ENCODE results near the gene CELSR1.
"Not testable (repeated sequence)": the region's sequence is repeated elsewhere in the genome, so short reads cannot be mapped to it uniquely, and the experiment has no call there.

The CELSR1 gene

GRCh38 chr22:46502440-46503175, 34.8 kb downstream of the CELSR1 start:
- Mint-ChIP-seq H3K9me3 (no peaks in the 10 kb centered on the region), H3K27ac (no peak overlapping the region), H3K4me1 (ENCODE audit: low read depth) (peaks cover 5% of the 10 kb centered on the region), H3K4me3 (no peak overlapping the region), H3K27me3 (peaks cover 28% of the 10 kb centered on the region), H3K36me3 (ENCODE audit: low read depth) (no peaks in the 10 kb centered on the region)

GRCh38 chr22:46501701-46502100, 35.7 kb downstream of the CELSR1 start:
- Mint-ChIP-seq H3K27me3 (peaks cover 28% of the 10 kb centered on the region), H3K9me3 (no peaks in the 10 kb centered on the region), H3K27ac (no peak overlapping the region), H3K36me3 (ENCODE audit: low read depth) (no peaks in the 10 kb centered on the region), H3K4me3 (no peak overlapping the region), H3K4me1 (ENCODE audit: low read depth) (peaks cover 5% of the 10 kb centered on the region)

GRCh38 chr22:46501265-46501664, 36.2 kb downstream of the CELSR1 start:
- not testable (repeated sequence) for H3K9me3 Mint-ChIP-seq
- peaks cover 28% of the 10 kb centered on the region for H3K27me3 Mint-ChIP-seq

DNA sequence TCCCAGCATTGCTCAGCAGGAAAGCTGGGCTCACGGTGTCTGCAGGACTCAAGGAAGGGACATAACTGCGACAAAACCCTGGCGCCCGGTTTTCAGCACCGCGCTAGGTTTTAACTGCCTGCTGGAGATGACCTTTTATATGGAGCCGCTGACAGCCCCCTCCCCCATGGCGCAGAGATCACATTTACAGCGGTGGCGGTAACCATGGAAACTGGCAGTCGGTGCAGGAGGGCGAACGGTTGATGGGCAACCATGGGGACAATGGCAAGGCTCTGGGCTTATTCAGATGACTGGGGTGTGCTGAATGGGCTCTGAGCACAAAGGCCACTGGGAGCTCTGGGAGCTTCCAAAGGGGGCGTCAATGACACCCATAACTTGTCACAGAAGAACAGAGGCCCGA, 37.2 kb downstream of the CELSR1 start:
- Mint-ChIP-seq H3K9me3 (no peaks in the 10 kb centered on the region), H3K36me3 (ENCODE audit: low read depth) (no peaks in the 10 kb centered on the region), H3K4me3 (no peak overlapping the region), H3K4me1 (ENCODE audit: low read depth) (peaks cover 5% of the 10 kb centered on the region), H3K27me3 (peaks cover 28% of the 10 kb centered on the region), H3K27ac (no peak overlapping the region)

More at GRCh38 chr22:46501265-46501664, 36.2 kb downstream of the CELSR1 start:
- H3K4me3 Mint-ChIP-seq; H3K36me3 Mint-ChIP-seq (ENCODE audit: low read depth); H3K4me1 Mint-ChIP-seq (ENCODE audit: low read depth); H3K27ac Mint-ChIP-seq: not testable (repeated sequence)

GRCh38 chr22:46499805-46500189, 37.6 kb downstream of the CELSR1 start:
- H3K4me3 Mint-ChIP-seq, result no peak overlapping the region
- peaks cover 28% of the 10 kb centered on the region for H3K27me3 Mint-ChIP-seq
- no peak overlapping the region for H3K27ac Mint-ChIP-seq
- H3K4me1 Mint-ChIP-seq (ENCODE audit: low read depth), result peaks cover 5% of the 10 kb centered on the region
- no peaks in the 10 kb centered on the region for H3K36me3 Mint-ChIP-seq (ENCODE audit: low read depth)
- no peaks in the 10 kb centered on the region for H3K9me3 Mint-ChIP-seq

GRCh38 chr22:46491946-46492345, 45.5 kb downstream of the CELSR1 start:
- H3K27me3 Mint-ChIP-seq, result no peaks in the 10 kb centered on the region
- no peaks in the 10 kb centered on the region for H3K36me3 Mint-ChIP-seq (ENCODE audit: low read depth)
- no peak overlapping the region for H3K27ac Mint-ChIP-seq
- H3K4me3 Mint-ChIP-seq, result no peak overlapping the region
- H3K9me3 Mint-ChIP-seq, result no peaks in the 10 kb centered on the region
- no peaks in the 10 kb centered on the region for H3K4me1 Mint-ChIP-seq (ENCODE audit: low read depth)

DNA sequence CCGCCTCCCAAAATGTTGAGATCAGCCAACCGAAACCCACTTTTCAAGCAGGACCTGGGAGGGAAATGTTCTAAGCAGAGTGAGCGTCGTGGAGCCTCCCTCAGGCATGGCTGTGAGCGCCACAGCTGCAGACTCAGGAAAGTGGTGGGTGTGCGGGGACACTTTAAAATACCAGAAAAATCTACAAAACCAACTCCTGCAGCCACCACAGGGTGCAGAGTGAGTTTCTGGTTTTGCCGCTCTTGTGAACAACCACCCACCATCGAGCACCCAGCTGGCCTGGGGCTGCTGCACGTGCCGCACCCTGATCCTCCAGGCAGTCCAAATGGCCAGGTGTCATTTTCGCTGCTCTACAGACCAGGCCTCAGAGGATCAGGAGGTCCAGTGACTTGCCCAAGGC, 46.9 kb downstream of the CELSR1 start:
- Mint-ChIP-seq H3K36me3 (ENCODE audit: low read depth) (no peaks in the 10 kb centered on the region), H3K27ac (no peak overlapping the region), H3K9me3 (no peaks in the 10 kb centered on the region), H3K27me3 (no peaks in the 10 kb centered on the region), H3K4me1 (ENCODE audit: low read depth) (no peaks in the 10 kb centered on the region), H3K4me3 (no peak overlapping the region)

GRCh38 chr22:46486996-46487717, 50.3 kb downstream of the CELSR1 start:
- peaks cover 9% of the 10 kb centered on the region for H3K4me1 Mint-ChIP-seq (ENCODE audit: low read depth)
- no peaks in the 10 kb centered on the region for H3K36me3 Mint-ChIP-seq (ENCODE audit: low read depth)
- no peaks in the 10 kb centered on the region for H3K27me3 Mint-ChIP-seq
- H3K27ac Mint-ChIP-seq, result no peak overlapping the region
- no peak overlapping the region for H3K4me3 Mint-ChIP-seq
- H3K9me3 Mint-ChIP-seq, result no peaks in the 10 kb centered on the region

DNA sequence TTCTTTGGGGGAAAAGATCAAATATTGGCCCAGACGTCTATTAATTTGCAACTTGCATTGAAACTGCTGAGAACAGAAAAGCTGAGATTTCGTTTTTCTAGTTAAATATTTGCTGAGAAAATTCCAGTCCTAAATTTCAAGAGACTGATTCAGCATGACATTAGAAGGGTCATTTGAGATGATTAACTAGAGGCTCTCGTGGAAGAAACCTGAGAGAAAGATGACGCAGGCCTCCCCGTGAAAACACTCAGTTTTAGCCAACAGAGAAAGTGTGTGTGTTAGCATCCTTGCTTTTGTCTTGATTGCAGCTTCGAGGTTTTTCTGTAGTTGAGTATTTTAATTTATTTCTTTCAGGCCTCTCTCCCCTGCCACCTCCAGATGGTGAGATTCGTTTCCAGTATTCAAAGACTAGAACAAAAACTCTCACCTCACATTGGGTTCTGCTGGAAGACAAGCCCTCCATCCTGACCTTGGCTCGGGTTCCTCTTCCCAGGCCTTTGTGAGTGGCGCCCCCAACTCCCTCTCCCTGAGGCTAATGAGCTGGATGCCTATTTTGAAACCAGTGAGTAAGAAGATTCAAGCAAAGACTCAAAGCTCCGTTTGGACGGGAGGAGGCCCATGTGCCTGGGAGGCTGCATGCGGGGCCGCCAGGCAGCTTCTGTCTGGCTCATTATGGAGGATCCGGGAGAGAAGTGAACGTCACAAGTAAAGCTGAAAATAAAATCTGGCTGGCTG, 52.4 kb downstream of the CELSR1 start:
- H3K27ac Mint-ChIP-seq, result no peak overlapping the region
- peaks cover 6% of the 10 kb centered on the region for H3K27me3 Mint-ChIP-seq
- H3K36me3 Mint-ChIP-seq (ENCODE audit: low read depth), result no peaks in the 10 kb centered on the region
- H3K9me3 Mint-ChIP-seq, result no peaks in the 10 kb centered on the region
- H3K4me3 Mint-ChIP-seq, result no peak overlapping the region
- peaks cover 9% of the 10 kb centered on the region for H3K4me1 Mint-ChIP-seq (ENCODE audit: low read depth)

GRCh38 chr22:46484156-46484860, 53.1 kb downstream of the CELSR1 start:
- no peaks in the 10 kb centered on the region for H3K9me3 Mint-ChIP-seq
- H3K4me1 Mint-ChIP-seq (ENCODE audit: low read depth), result peaks cover 9% of the 10 kb centered on the region
- H3K4me3 Mint-ChIP-seq, result no peak overlapping the region
- H3K36me3 Mint-ChIP-seq (ENCODE audit: low read depth), result no peaks in the 10 kb centered on the region
- H3K27ac Mint-ChIP-seq, result no peak overlapping the region
- peaks cover 11% of the 10 kb centered on the region for H3K27me3 Mint-ChIP-seq

- Mint-ChIP-seq H3K36me3 (ENCODE audit: low read depth) (no peaks in the 10 kb centered on the region), H3K4me1 (ENCODE audit: low read depth) (peaks cover 9% of the 10 kb centered on the region)
Measured at GRCh38 chr22:46483353-46483752, 54.1 kb downstream of the CELSR1 start.

DNA sequence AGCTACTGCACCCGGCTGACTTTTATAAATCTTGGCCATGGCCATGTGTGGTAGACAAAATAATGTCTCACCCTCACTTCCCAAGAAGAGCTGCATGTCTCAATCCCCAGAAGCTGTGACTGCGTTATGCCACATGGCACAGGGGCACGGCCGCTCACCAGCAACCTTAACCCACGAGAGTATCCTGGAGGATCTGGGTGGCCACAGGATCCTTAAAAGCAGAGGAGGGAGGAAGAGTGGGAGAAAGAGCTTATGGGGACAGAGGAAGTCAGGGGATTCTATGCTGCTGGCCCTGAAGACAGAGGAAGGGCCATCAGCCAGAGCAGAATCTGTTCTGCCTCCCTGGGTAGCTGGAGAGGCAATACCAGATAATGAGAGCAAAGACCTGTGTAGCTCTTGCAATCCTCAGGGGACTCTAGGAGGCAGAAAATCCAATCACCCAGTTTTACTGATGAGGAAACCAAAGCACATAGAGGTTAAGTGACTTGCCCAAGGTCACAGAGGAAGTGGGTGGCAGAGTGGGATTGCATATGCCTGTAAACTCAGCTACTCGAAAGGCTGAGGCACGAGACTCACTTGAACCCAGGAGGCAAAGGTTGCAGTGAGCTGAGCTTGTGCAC, 55.3 kb downstream of the CELSR1 start:
- Mint-ChIP-seq H3K9me3 (no peaks in the 10 kb centered on the region), H3K4me1 (ENCODE audit: low read depth) (peaks cover 9% of the 10 kb centered on the region), H3K4me3 (no peak overlapping the region), H3K27ac (no peak overlapping the region), H3K36me3 (ENCODE audit: low read depth) (no peaks in the 10 kb centered on the region), H3K27me3 (peaks cover 18% of the 10 kb centered on the region)

More at GRCh38 chr22:46483353-46483752, 54.1 kb downstream of the CELSR1 start:
- H3K27ac Mint-ChIP-seq, result no peak overlapping the region
- no peaks in the 10 kb centered on the region for H3K9me3 Mint-ChIP-seq
- H3K4me3 Mint-ChIP-seq, result no peak overlapping the region
- peaks cover 15% of the 10 kb centered on the region for H3K27me3 Mint-ChIP-seq

DNA sequence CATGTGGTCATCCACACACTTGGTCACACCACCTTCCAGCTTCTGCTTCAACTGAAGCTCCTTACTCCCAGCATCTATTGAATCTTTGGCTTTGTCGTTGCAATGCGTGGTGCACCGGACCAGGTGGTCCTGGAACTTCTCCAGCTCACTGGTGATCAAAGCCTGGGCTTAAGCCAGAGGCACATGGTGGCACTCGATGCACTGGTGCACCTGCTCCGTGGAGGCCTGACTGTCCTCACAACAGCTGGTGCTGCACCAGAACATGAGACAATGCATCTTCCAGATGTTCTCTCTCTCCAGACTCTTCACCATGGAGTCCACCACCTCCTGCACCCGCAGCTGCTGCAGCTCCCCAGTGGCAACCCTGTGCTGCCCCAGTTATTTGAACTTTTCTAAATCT, 56.0 kb downstream of the CELSR1 start:
- no peak overlapping the region for H3K4me3 Mint-ChIP-seq
- peaks cover 18% of the 10 kb centered on the region for H3K27me3 Mint-ChIP-seq
- no peak overlapping the region for H3K27ac Mint-ChIP-seq
- no peaks in the 10 kb centered on the region for H3K36me3 Mint-ChIP-seq (ENCODE audit: low read depth)
- no peaks in the 10 kb centered on the region for H3K9me3 Mint-ChIP-seq
- H3K4me1 Mint-ChIP-seq (ENCODE audit: low read depth), result peaks cover 14% of the 10 kb centered on the region

DNA sequence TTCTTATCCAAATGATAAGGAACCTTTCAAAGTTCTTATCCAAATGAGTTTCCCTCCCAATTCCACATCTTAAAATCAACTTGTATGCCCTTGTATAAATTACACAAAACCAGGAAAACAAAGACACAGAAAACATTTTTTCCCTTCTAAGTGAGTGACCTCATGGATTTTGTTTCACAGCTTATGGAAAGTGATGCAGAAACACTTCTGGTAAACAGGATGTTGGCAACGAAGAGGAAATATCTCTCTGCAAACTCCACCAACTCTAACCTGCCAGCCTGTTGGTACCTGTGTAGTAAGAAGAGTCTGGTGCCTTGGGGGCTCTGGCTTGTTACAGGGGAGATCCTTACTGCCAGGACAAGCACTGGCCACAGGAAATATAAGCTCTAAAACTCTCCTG, 57.0 kb downstream of the CELSR1 start:
- Mint-ChIP-seq H3K36me3 (ENCODE audit: low read depth) (no peaks in the 10 kb centered on the region), H3K27ac (peak overlapping the region; percentile 28), H3K4me3 (no peak overlapping the region), H3K4me1 (ENCODE audit: low read depth) (peaks cover 14% of the 10 kb centered on the region), H3K9me3 (no peaks in the 10 kb centered on the region), H3K27me3 (peaks cover 19% of the 10 kb centered on the region)

Data from stimulated activated naive CD8-positive, alpha-beta T cell treated with anti-CD3 and anti-CD28 coated beads, Interleukin-15, Interleukin-2, amounts not matched to agents 100 ng/mL and 50 ng/mL, for 24 hours (primary cell).